ES-I3 (cell line): ENCODE measurements around the gene CIB1.

Experiments used
- H3K36me3 ChIP-seq: 2 replicates; pipeline ENCODE4 v1.6.1; 2013; ENCODE audit warnings: mild to moderate bottlenecking, low read length, control low read depth, moderate library complexity; ENCODE audit not compliant: insufficient read depth
- H3K4me1 ChIP-seq: 2 replicates; pipeline ENCODE4 v1.6.1; 2013; ENCODE audit warnings: mild to moderate bottlenecking, control low read depth, low read length; ENCODE audit not compliant: insufficient read depth
- H3K9ac ChIP-seq: 2 replicates; pipeline ENCODE4 v1.6.1; 2013; ENCODE audit warnings: low read depth, mild to moderate bottlenecking, low read length, moderate library complexity
- H3K9me3 ChIP-seq: 2 replicates; pipeline ENCODE4 v1.6.1; 2013; ENCODE audit warnings: mild to moderate bottlenecking, low read length, moderate library complexity; ENCODE audit not compliant: control insufficient read depth, insufficient read depth

Gene CIB1

GRCh38 chr15:90214553-90215196 lies 19.1 kb downstream of the CIB1 start:
- Histone ChIP-seq H3K9ac (no peak overlapping the region), H3K9me3 (no peaks in the 10 kb centered on the region), H3K4me1 (peaks cover 15% of the 10 kb centered on the region; the same call in 1 of the 2 replicates), H3K36me3 (no peaks in the 10 kb centered on the region)

- Histone ChIP-seq H3K4me1 (peaks cover 15% of the 10 kb centered on the region; the same call in 1 of the 2 replicates), H3K9ac (no peak overlapping the region), H3K36me3 (no peaks in the 10 kb centered on the region), H3K9me3 (no peaks in the 10 kb centered on the region)
Measured at GRCh38 chr15:90213818-90214204, 19.9 kb downstream of the CIB1 start.

- Histone ChIP-seq H3K36me3 (no peaks in the 10 kb centered on the region), H3K9ac (no peak overlapping the region), H3K4me1 (peaks cover 15% of the 10 kb centered on the region; the same call in 1 of the 2 replicates), H3K9me3 (no peaks in the 10 kb centered on the region)
Measured at GRCh38 chr15:90213122-90213817, 20.5 kb downstream of the CIB1 start.

GRCh38 chr15:90212221-90213098 lies 21.3 kb downstream of the CIB1 start:
- H3K9me3 ChIP-seq = no peaks in the 10 kb centered on the region
- H3K9ac ChIP-seq = no peak overlapping the region
- H3K36me3 ChIP-seq = no peaks in the 10 kb centered on the region
- H3K4me1 ChIP-seq = peaks cover 15% of the 10 kb centered on the region; the same call in 1 of the 2 replicates

GRCh38 chr15:90211440-90212143 lies 22.1 kb downstream of the CIB1 start:
- Histone ChIP-seq H3K9me3 (no peaks in the 10 kb centered on the region), H3K9ac (no peak overlapping the region), H3K4me1 (peaks cover 15% of the 10 kb centered on the region; the same call in 1 of the 2 replicates), H3K36me3 (no peaks in the 10 kb centered on the region)

- Histone ChIP-seq H3K9ac (no peak overlapping the region), H3K9me3 (no peaks in the 10 kb centered on the region), H3K4me1 (peaks cover 15% of the 10 kb centered on the region; the same call in 1 of the 2 replicates), H3K36me3 (no peaks in the 10 kb centered on the region)
Measured at GRCh38 chr15:90211009-90211408, 22.7 kb downstream of the CIB1 start.

GRCh38 chr15:90210593-90210992 lies 23.1 kb downstream of the CIB1 start:
- Histone ChIP-seq H3K9ac (no peak overlapping the region), H3K9me3 (no peaks in the 10 kb centered on the region), H3K4me1 (peaks cover 15% of the 10 kb centered on the region; the same call in 1 of the 2 replicates), H3K36me3 (no peaks in the 10 kb centered on the region)

- Histone ChIP-seq H3K9me3 (no peaks in the 10 kb centered on the region), H3K36me3 (no peaks in the 10 kb centered on the region), H3K9ac (no peak overlapping the region), H3K4me1 (peaks cover 15% of the 10 kb centered on the region; the same call in 1 of the 2 replicates)
Measured at GRCh38 chr15:90209591-90209990, 24.1 kb downstream of the CIB1 start.

GRCh38 chr15:90208356-90208755 lies 25.4 kb downstream of the CIB1 start:
- no peak overlapping the region for H3K9ac ChIP-seq
- H3K9me3 ChIP-seq = no peaks in the 10 kb centered on the region
- peaks cover 15% of the 10 kb centered on the region; the same call in 1 of the 2 replicates for H3K4me1 ChIP-seq
- no peaks in the 10 kb centered on the region for H3K36me3 ChIP-seq

- no peak overlapping the region for H3K9ac ChIP-seq
- H3K4me1 ChIP-seq = peaks cover 15% of the 10 kb centered on the region; the same call in 1 of the 2 replicates
- H3K36me3 ChIP-seq = no peaks in the 10 kb centered on the region
- H3K9me3 ChIP-seq = no peaks in the 10 kb centered on the region
Measured at GRCh38 chr15:90207252-90207651, 26.5 kb downstream of the CIB1 start.

- no peaks in the 10 kb centered on the region for H3K9me3 ChIP-seq
- peaks cover 3% of the 10 kb centered on the region; the same call in 1 of the 2 replicates for H3K4me1 ChIP-seq
- no peak overlapping the region for H3K9ac ChIP-seq
- no peaks in the 10 kb centered on the region for H3K36me3 ChIP-seq
Measured at GRCh38 chr15:90205886-90206285, 27.9 kb downstream of the CIB1 start.

- Histone ChIP-seq H3K4me1 (peaks cover 3% of the 10 kb centered on the region; the same call in 1 of the 2 replicates), H3K9me3 (no peaks in the 10 kb centered on the region), H3K36me3 (no peaks in the 10 kb centered on the region), H3K9ac (no peak overlapping the region)
Measured at GRCh38 chr15:90205050-90205848, 28.5 kb downstream of the CIB1 start.

- no peak overlapping the region for H3K9ac ChIP-seq
- no peaks in the 10 kb centered on the region for H3K36me3 ChIP-seq
- no peaks in the 10 kb centered on the region for H3K9me3 ChIP-seq
- H3K4me1 ChIP-seq = peaks cover 3% of the 10 kb centered on the region; the same call in 1 of the 2 replicates
Measured at GRCh38 chr15:90203922-90204321, 29.8 kb downstream of the CIB1 start.
